Measurements from ENCODE around the gene CDC6.

CDC6 gene

DNA sequence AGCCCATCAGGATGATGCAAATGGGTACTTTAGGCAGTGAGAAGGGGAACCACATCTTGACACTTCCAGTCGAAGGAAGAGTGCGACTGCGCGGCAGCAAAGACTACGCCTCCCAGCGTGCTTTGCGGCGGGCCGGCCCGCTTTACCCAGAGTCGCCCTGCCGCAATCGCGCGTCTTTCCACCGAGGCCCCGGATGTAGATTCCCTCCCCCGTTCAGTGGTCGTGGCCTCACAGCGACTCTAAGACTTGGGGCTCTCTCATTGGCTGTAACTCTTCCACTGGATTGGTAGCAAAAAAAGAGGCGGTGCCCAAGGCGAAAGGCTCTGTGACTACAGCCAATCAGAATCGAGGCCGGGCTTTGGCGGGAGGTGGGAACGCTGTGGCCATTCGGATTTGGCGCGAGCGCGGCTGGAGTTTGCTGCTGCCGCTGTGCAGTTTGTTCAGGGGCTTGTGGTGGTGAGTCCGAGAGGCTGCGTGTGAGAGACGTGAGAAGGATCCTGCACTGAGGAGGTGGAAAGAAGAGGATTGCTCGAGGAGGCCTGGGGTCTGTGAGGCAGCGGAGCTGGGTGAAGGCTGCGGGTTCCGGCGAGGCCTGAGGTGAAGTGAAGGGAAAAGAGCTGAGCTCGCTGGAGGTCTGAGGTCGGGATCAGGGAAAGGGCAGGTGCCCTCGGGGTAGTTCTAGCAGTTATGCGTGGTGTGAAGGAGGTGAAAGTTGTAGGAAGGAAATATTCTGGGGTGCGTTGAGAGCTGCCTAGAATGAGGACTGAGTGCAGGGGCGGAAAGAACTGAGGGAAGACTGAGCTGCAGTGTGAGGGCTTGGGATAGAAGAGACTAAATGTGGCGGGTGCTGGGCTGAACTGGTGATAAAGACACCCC is at the start of gene CDC6:
Gene CDC6, plus strand, starts transcription at position 386 of the 876 bp plus-strand sequence. CDS start 1,542 bp downstream, outside the sequence.
- no peak for TF ChIP-seq ZNF274 (IDR thresholded peaks at IDR 0.05; ENCODE audit: low read depth, low read length)
- peak within 1 kb of the TSS; percentile 77 for H3K4me3 ChIP-seq (ENCODE audit: low read length)

DNA sequence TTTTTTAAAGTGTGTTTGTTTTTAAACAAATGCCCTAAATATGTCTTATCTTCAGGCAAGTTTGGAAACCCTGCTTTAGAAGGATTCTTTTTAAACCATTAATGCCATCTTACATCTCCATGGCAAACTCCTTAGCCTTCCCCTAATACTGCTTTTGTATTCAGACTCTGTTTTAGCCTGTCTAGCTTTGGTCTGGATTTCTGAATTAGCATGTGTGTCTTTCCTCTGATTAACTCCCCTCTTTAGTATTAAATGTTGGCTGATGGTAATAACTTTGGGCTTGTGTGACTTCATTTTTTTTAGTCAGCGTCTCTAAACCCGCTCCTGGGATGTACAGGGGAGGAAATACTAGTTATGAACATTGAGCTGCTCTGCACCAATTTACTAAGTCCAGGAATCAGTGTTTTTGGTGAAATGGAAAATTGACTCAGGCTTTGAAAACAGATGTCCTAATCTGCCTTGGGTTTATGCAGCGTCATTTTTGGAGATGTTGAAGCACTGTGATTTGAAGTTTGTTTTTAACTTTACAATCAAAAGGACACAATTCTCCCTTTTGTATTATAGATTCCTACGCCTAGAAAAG is 46.3 kb upstream of the CDC6 start:
- TF ChIP-seq ZNF274 (IDR thresholded peaks at IDR 0.05; ENCODE audit: low read depth, low read length), result no peak
- no peak overlapping the region for H3K4me3 ChIP-seq (ENCODE audit: low read length)

DNA sequence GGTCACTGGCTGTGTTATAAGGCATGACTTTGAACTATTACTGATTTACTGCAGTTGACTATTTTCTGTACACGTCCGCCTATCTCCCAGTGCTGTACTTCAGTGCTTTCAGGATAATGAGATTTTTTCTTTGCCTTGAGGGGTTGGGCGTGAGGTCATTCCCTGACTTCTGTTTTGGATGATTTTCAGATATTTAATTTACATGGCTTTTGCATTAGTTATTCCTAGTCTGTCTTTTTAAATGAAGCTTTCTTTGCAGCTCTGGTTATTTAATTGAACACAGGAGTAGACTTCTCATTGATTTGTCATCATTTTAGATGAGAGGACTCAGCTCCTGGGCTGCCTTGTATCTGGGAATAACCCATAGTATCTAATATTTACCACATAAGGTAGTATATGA is 44.9 kb upstream of the CDC6 start:
- no peak overlapping the region for H3K4me3 ChIP-seq (ENCODE audit: low read length)
- no peak for TF ChIP-seq ZNF274 (IDR thresholded peaks at IDR 0.05; ENCODE audit: low read depth, low read length)

GRCh38 chr17:40243761-40244160 is 43.9 kb upstream of the CDC6 start:
- no peak for TF ChIP-seq ZNF274 (IDR thresholded peaks at IDR 0.05; ENCODE audit: low read depth, low read length)
- no peak overlapping the region for H3K4me3 ChIP-seq (ENCODE audit: low read length)

GRCh38 chr17:40244255-40244654 is 43.4 kb upstream of the CDC6 start:
- no peak for TF ChIP-seq ZNF274 (IDR thresholded peaks at IDR 0.05; ENCODE audit: low read depth, low read length)

GRCh38 chr17:40247926-40248495 is 39.7 kb upstream of the CDC6 start:
- no peak for TF ChIP-seq ZNF274 (IDR thresholded peaks at IDR 0.05; ENCODE audit: low read depth, low read length)
- H3K4me3 ChIP-seq (ENCODE audit: low read length), result no peak overlapping the region

More at GRCh38 chr17:40244255-40244654, 43.4 kb upstream of the CDC6 start:
- H3K4me3 ChIP-seq (ENCODE audit: low read length), result no peak overlapping the region

GRCh38 chr17:40248507-40248906 is 39.2 kb upstream of the CDC6 start:
- TF ChIP-seq ZNF274 (IDR thresholded peaks at IDR 0.05; ENCODE audit: low read depth, low read length), result no peak

GRCh38 chr17:40251576-40251975 is 36.1 kb upstream of the CDC6 start:
- TF ChIP-seq ZNF274 (IDR thresholded peaks at IDR 0.05; ENCODE audit: low read depth, low read length), result no peak
- no peak overlapping the region for H3K4me3 ChIP-seq (ENCODE audit: low read length)

More at GRCh38 chr17:40248507-40248906, 39.2 kb upstream of the CDC6 start:
- no peak overlapping the region for H3K4me3 ChIP-seq (ENCODE audit: low read length)

- no peak overlapping the region for H3K4me3 ChIP-seq (ENCODE audit: low read length)
- no peak for TF ChIP-seq ZNF274 (IDR thresholded peaks at IDR 0.05; ENCODE audit: low read depth, low read length)
Observed at GRCh38 chr17:40253565-40253964, 34.1 kb upstream of the CDC6 start.

DNA sequence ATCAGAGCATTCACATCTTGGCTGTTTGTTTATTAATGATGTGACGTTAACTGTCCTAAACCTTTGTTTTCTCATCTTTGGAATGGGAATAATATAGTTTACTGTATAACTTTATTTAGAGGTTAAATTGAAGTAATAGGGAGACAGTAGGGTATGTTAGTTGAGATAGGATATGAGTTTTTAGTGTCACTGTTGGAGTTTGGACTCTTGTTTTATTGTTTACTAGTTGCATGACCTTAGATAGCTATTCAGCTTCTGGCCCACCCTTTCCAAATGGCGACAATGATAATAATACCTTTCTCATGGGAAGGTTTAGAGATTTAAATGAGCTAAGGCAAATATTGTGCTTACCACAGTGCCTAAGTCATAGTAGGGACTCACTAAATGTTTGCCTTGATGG is 28.2 kb upstream of the CDC6 start:
- no peak overlapping the region for H3K4me3 ChIP-seq (ENCODE audit: low read length)
- no peak for TF ChIP-seq ZNF274 (IDR thresholded peaks at IDR 0.05; ENCODE audit: low read depth, low read length)

DNA sequence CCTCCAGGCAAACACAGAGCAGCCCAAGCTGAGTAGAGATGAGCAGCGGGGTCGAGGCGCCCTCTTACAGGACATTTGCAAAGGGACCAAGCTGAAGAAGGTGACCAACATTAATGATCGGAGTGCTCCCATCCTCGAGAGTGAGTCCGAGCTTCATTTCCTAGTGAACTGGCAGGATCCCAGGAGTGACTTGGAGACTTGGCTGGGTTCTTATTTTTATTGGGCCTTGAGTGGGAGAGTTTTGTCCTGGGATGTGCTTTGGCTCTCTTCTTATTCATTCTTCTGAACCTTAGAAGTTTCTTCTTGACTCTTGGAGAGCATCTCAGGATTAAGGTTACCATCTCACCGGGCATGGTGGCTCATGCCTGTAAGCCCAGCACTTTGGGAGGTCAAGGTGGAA is 27.2 kb upstream of the CDC6 start:
- no peak overlapping the region for H3K4me3 ChIP-seq (ENCODE audit: low read length)
- TF ChIP-seq ZNF274 (IDR thresholded peaks at IDR 0.05; ENCODE audit: low read depth, low read length), result no peak

- no peak for TF ChIP-seq ZNF274 (IDR thresholded peaks at IDR 0.05; ENCODE audit: low read depth, low read length)
- H3K4me3 ChIP-seq (ENCODE audit: low read length), result no peak overlapping the region
Observed at GRCh38 chr17:40264458-40265185, 23.1 kb upstream of the CDC6 start.

GRCh38 chr17:40265337-40265736 is 22.3 kb upstream of the CDC6 start:
- no peak for TF ChIP-seq ZNF274 (IDR thresholded peaks at IDR 0.05; ENCODE audit: low read depth, low read length)
- H3K4me3 ChIP-seq (ENCODE audit: low read length), result no peak overlapping the region

DNA sequence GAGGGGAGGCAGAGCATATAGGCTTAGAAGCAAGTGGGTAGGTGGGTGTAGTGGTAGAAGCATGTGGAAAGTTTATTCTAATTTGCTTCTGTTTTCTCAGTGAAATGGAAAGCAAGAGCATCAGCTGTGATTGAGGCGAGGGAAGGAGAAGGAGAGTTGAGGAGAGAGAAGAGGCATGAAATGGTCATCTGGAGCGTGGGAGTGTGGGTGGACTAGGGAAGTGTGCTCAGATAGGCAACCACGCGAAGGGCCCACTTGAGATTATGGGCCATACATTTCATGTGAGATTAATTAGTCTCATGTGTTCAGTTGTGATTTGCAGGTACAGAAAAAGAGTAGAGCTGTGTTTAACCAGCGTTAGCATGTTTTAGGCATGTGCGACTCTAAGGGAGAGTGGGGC is 20.8 kb upstream of the CDC6 start:
- no peak overlapping the region for H3K4me3 ChIP-seq (ENCODE audit: low read length)
- no peak for TF ChIP-seq ZNF274 (IDR thresholded peaks at IDR 0.05; ENCODE audit: low read depth, low read length)

Data from GM08714 (cell line).